SK-N-SH (cell line): ENCODE measurements around the gene RBM20. TPM values are rescaled to one million over a fixed set of nuclear protein-coding genes. Genes with fewer than 3 reads are reported as not detected.

Source experiments
- CTCF ChIA-PET: fragments of 300-600, 350-600 bp; formaldehyde crosslinking; extraction: SDS; loops from one replicate; lab custom pipeline; 2021; lab: Yijun Ruan, JAX
- POLR2A ChIA-PET: fragments of 350-600 bp; sonication (Branson Sonifier 250); formaldehyde crosslinking; extraction: SDS; loops from one replicate; lab custom pipeline; 2020; ENCODE audit warnings: antibody characterized with exemption, inconsistent platforms; lab: Yijun Ruan, JAX
- DNase-seq: peaks from one replicate; pipeline ENCODE4 v3.0.0; 2012
- H2AFZ ChIP-seq: fragments of 200-600 bp; sonication (generic); 2 replicates; pipeline ENCODE4 v1.8.1; 2016; ENCODE audit warnings: antibody characterized with exemption, mild to moderate bottlenecking, low read depth
- H3F3A ChIP-seq: fragments of 200-600 bp; sonication (generic); replicated peaks from 2 replicates; pipeline ENCODE3; 2016; ENCODE audit warnings: antibody characterized with exemption, mild to moderate bottlenecking; ENCODE audit not compliant: insufficient read depth
- H3K27ac ChIP-seq, 2 experiments: fragments of 200-500 bp in 1 of 2; fragments of 200-600 bp in 1 of 2; sonication (Bioruptor generic) in 1 of 2; sonication (generic), shearing (Covaris generic) in 1 of 2; 2 replicates each; pipeline versions ENCODE4 v1.5.1 to v1.6.1; 2014 to 2016; ENCODE audit warnings: low read depth in 2 of 2, inconsistent platforms in 1 of 2, low read length in 1 of 2, mild to moderate bottlenecking in 1 of 2, mixed read lengths in 1 of 2
- H3K27me3 ChIP-seq: fragments of 200-600 bp; sonication (generic), shearing (Covaris generic); 2 replicates; pipeline ENCODE4 v1.6.1; 2016; ENCODE audit warnings: mixed run types; ENCODE audit not compliant: insufficient read depth
- H3K36me3 ChIP-seq, 2 experiments: fragments of 200-500 bp in 1 of 2; fragments of 200-600 bp in 1 of 2; sonication (Bioruptor generic) in 1 of 2; sonication (generic) in 1 of 2; replicated peaks in 1 of 2; 2 replicates each; pipeline versions ENCODE3 to v1.5.1; 2014 to 2016; ENCODE audit warnings: low read length in 1 of 2, mild to moderate bottlenecking in 1 of 2; ENCODE audit not compliant: insufficient read depth in 2 of 2, control insufficient read depth in 1 of 2
- H3K4me1 ChIP-seq, 2 experiments: fragments of 200-500 bp in 1 of 2; fragments of 200-600 bp in 1 of 2; sonication (Bioruptor generic) in 1 of 2; sonication (generic), shearing (Covaris generic) in 1 of 2; 2 replicates each; pipeline versions ENCODE4 v1.5.1 to v1.6.1; 2014 to 2016; ENCODE audit warnings: low read depth in 1 of 2, low read length in 1 of 2, mixed run types in 1 of 2; ENCODE audit not compliant: insufficient read depth in 2 of 2, control insufficient read depth in 1 of 2
- H3K4me2 ChIP-seq: fragments of 200-600 bp; sonication (generic), shearing (Covaris generic); 2 replicates; pipeline ENCODE4 v1.6.1; 2017; ENCODE audit warnings: mixed run types
- H3K4me3 ChIP-seq, 2 experiments: fragments of 200-500 bp in 1 of 2; fragments of 200-600 bp in 1 of 2; sonication (Bioruptor generic) in 1 of 2; sonication (generic), shearing (Covaris generic) in 1 of 2; 2 replicates each; pipeline versions ENCODE4 v1.5.1 to v1.8.1; 2014 to 2016; ENCODE audit warnings: low read depth in 2 of 2, inconsistent platforms in 1 of 2, low read length in 1 of 2, mild to moderate bottlenecking in 1 of 2, mixed read lengths in 1 of 2, moderate library complexity in 1 of 2
- H3K79me2 ChIP-seq: fragments of 200-600 bp; sonication (generic); 2 replicates; pipeline ENCODE4 v1.8.1; 2017; ENCODE audit warnings: mild to moderate bottlenecking; ENCODE audit not compliant: insufficient read depth
- H3K9ac ChIP-seq: fragments of 200-600 bp; sonication (generic); 2 replicates; pipeline ENCODE4 v1.6.1; 2017; ENCODE audit warnings: mixed run types
- H3K9me2 ChIP-seq: fragments of 200-600 bp; sonication (generic); 2 replicates; pipeline ENCODE4 v1.6.1; 2017; ENCODE audit warnings: mixed run types
- H3K9me3 ChIP-seq: fragments of 200-600 bp; sonication (generic); 2 replicates; pipeline ENCODE4 v1.6.1; 2017; ENCODE audit warnings: mixed run types, mild to moderate bottlenecking, moderate library complexity
- H4K20me1 ChIP-seq: fragments of 200-600 bp; sonication (generic); 2 replicates; pipeline ENCODE4 v1.6.1; 2017; ENCODE audit warnings: mild to moderate bottlenecking, mixed run types; ENCODE audit not compliant: insufficient read depth
- CHD2 ChIP-seq: fragments of 150-350 bp; IDR thresholded peaks from 2 replicates; pipeline ENCODE4 v1.6.1; 2018; ENCODE audit warnings: low read length; ENCODE audit not compliant: partially characterized antibody
- ELF1 ChIP-seq: IDR thresholded peaks from 2 replicates; pipeline ENCODE4 v1.4.0; 2012
- FOSL2 ChIP-seq: IDR thresholded peaks from 2 replicates; pipeline ENCODE4 v1.4.0; 2012; ENCODE audit warnings: low read depth, mild to moderate bottlenecking, moderate library complexity, borderline replicate concordance
- FOXJ3 ChIP-seq: sonication (generic); formaldehyde crosslinking; IDR thresholded peaks from 2 replicates; pipeline ENCODE4 v1.5.1; 2020; ENCODE audit warnings: mild to moderate bottlenecking, missing genetic modification reagents
- FOXM1 ChIP-seq: IDR thresholded peaks from 2 replicates; pipeline ENCODE4 v1.4.0; 2012; ENCODE audit warnings: low read depth, mild to moderate bottlenecking
- GATA2 ChIP-seq: sonication (generic); formaldehyde crosslinking; IDR thresholded peaks from 2 replicates; pipeline ENCODE4 v1.5.0; 2020; ENCODE audit warnings: mild to moderate bottlenecking, missing genetic modification reagents
- IRF3 ChIP-seq: fragments of 150-350 bp; IDR thresholded peaks from 2 replicates; pipeline ENCODE4 v1.6.1; 2016; ENCODE audit warnings: mild to moderate bottlenecking, low read depth, low read length
- JUND ChIP-seq: IDR thresholded peaks from 2 replicates; pipeline ENCODE4 v1.4.0; 2012
- MEF2A ChIP-seq: IDR thresholded peaks from 2 replicates; pipeline ENCODE4 v1.4.0; 2012; ENCODE audit warnings: low read depth, borderline replicate concordance
- MXI1 ChIP-seq: IDR thresholded peaks from 2 replicates; pipeline ENCODE4 v1.6.1; 2012; ENCODE audit warnings: mild to moderate bottlenecking, low read depth, low read length, improper control_type of control experiment
- NFIC ChIP-seq: IDR thresholded peaks from 2 replicates; pipeline ENCODE4 v1.4.0; 2012; ENCODE audit warnings: borderline replicate concordance
- NRF1 ChIP-seq: IDR thresholded peaks from 2 replicates; pipeline ENCODE4 v1.6.1; 2012; ENCODE audit warnings: low read depth, mild to moderate bottlenecking, low read length
- PBX3 ChIP-seq: IDR thresholded peaks from 2 replicates; pipeline ENCODE4; 2012
- RCOR1 ChIP-seq: fragments of 150-350 bp; IDR thresholded peaks from 2 replicates; pipeline ENCODE4 v1.6.1; 2017; ENCODE audit warnings: antibody characterized with exemption, low read length
- REST ChIP-seq: IDR thresholded peaks from 2 replicates; pipeline ENCODE4 v1.6.1; 2012; ENCODE audit warnings: mild to moderate bottlenecking, low read depth, low read length, moderate library complexity
- TCF12 ChIP-seq: IDR thresholded peaks from 2 replicates; pipeline ENCODE4 v1.4.0; 2012
- USF1 ChIP-seq: IDR thresholded peaks from 2 replicates; pipeline ENCODE4 v1.4.0; 2012; ENCODE audit warnings: low read depth, borderline replicate concordance
- USF2 ChIP-seq: fragments of 150-350 bp; IDR thresholded peaks from 2 replicates; pipeline ENCODE4 v1.6.1; 2017; ENCODE audit warnings: antibody characterized with exemption, low read length, low read depth, borderline replicate concordance
- YY1 ChIP-seq: IDR thresholded peaks from 2 replicates; pipeline ENCODE4 v1.4.0; 2012; ENCODE audit warnings: low read depth, mild to moderate bottlenecking
- WGBS: methylation state at CpG from one replicate; pipeline ENCODE4 v1.1.6; 2017; ENCODE audit warnings: low lambda C conversion rate; 5-methylcytosine and 5-hydroxymethylcytosine counted together
- polyA plus RNA-seq, 3 experiments: library from polyadenylated mRNA; depleted of rRNA; stranded (reverse); fragments of >200 nt; gene quantifications; 2 replicates each; pipeline ENCODE4 v1.2.3, GENCODE V29; 2012

RBM20 gene
- polyA plus RNA-seq, 1 of the 3 experiments (the other 2 are of a cell fraction) = 0.64 TPM

GRCh38 chr10:110684800-110685446, 40.8 kb downstream of the RBM20 start:
- TF ChIP-seq MEF2A (no peak), FOXJ3 (CRISPR knock-in tag) (no peak), RCOR1 (no peak), FOSL2 (no peak), PBX3 (no peak), ELF1 (no peak), IRF3 (no peak), CHD2 (no peak), TCF12 (no peak), NFIC (no peak), MXI1 (no peak), GATA2 (CRISPR knock-in tag) (no peak), NRF1 (no peak), JUND (no peak), USF2 (no peak)
- TF ChIP-seq, all 33 proteins: peak for 0
- no peaks in the 10 kb centered on the region for H3K9me3 ChIP-seq
- H3K9ac ChIP-seq = no peak overlapping the region
- H3K36me3 ChIP-seq = no peaks in the 10 kb centered on the region
- no peaks in the 10 kb centered on the region for H4K20me1 ChIP-seq
- no peak for DNase-seq
- H3K27ac ChIP-seq = no peak overlapping the region
- H3K4me3 ChIP-seq = no peak overlapping the region
- no peaks in the 10 kb centered on the region for H3K79me2 ChIP-seq
- H3K9me2 ChIP-seq = no peaks in the 10 kb centered on the region
- CTCF ChIA-PET = interaction anchor here (1.0 to 4.6 kb wide), 3 partner anchors 12 to 74 kb away, joined by 3 to 28 read pairs (median 4); no protein-coding TSS in a partner anchor
- H3K4me2 ChIP-seq = no peak overlapping the region
- POLR2A ChIA-PET = no interaction called here
- 94% methylated on average over 22 of the region's 22 CpGs for WGBS
- H2AFZ ChIP-seq = no peak overlapping the region
- peaks cover 0 to 9% of the 10 kb centered on the region in 2 experiments; a peak in 1 of 4 replicates for H3K4me1 ChIP-seq
- no peaks in the 10 kb centered on the region for H3K27me3 ChIP-seq
- H3F3A ChIP-seq = no peaks in the 10 kb centered on the region

- no peak overlapping the region for H3K4me3 ChIP-seq
- no peaks in the 10 kb centered on the region for H3K9me3 ChIP-seq
- DNase-seq = no peak
- H3K9me2 ChIP-seq = no peaks in the 10 kb centered on the region
- H3K9ac ChIP-seq = no peak overlapping the region
- no peaks in the 10 kb centered on the region for H3K36me3 ChIP-seq
- no peak overlapping the region for H2AFZ ChIP-seq
- ChIA-PET POLR2A (no interaction called here), CTCF (interaction anchor here (0.9 to 4.6 kb wide), 3 partner anchors 13 to 75 kb away, joined by 3 to 28 read pairs (median 4); no protein-coding TSS in a partner anchor)
- no peak overlapping the region for H3K4me2 ChIP-seq
- no peaks in the 10 kb centered on the region for H4K20me1 ChIP-seq
- no peak for TF ChIP-seq REST
- TF ChIP-seq YY1 = no peak
- no peak for TF ChIP-seq USF1
- TF ChIP-seq MXI1 = no peak
- TF ChIP-seq MEF2A = no peak
- no peak for TF ChIP-seq ELF1
- no peak for TF ChIP-seq FOXM1
- H3K4me1 ChIP-seq = no peaks in the 10 kb centered on the region; a peak in 1 of 4 replicates
- no peaks in the 10 kb centered on the region for H3K27me3 ChIP-seq
- WGBS = 90% methylated on average over 6 of the region's 6 CpGs
- no peaks in the 10 kb centered on the region for H3F3A ChIP-seq
- no peaks in the 10 kb centered on the region for H3K79me2 ChIP-seq
- peak overlapping the region in 1 of 2 experiments; percentile 30; a peak in 1 of 4 replicates for H3K27ac ChIP-seq
Observed at GRCh38 chr10:110686047-110686446, 41.9 kb downstream of the RBM20 start.
